T47D (cell line): ENCODE measurements around the gene EIPR1.

Source experiments
- DNase-seq, 2 experiments: peaks; one replicate each; pipeline versions ENCODE4 v3.0.0 to v3.0.0-alpha.2; 2011 to 2012; ENCODE audit warnings: low read depth in 1 of 2, low spot score in 1 of 2
- JUND ChIP-seq: IDR thresholded peaks from 2 replicates; pipeline ENCODE4 v1.6.1; 2012; ENCODE audit warnings: low read depth
- in situ Hi-C: cut with HindIII; loops from 2 replicates; pipeline ENCODE4 v1.10.0; 2016; ENCODE audit warnings: low sequenced_read_pairs, low pct_unique_long_range_greater_than_20kb

The EIPR1 gene

DNA sequence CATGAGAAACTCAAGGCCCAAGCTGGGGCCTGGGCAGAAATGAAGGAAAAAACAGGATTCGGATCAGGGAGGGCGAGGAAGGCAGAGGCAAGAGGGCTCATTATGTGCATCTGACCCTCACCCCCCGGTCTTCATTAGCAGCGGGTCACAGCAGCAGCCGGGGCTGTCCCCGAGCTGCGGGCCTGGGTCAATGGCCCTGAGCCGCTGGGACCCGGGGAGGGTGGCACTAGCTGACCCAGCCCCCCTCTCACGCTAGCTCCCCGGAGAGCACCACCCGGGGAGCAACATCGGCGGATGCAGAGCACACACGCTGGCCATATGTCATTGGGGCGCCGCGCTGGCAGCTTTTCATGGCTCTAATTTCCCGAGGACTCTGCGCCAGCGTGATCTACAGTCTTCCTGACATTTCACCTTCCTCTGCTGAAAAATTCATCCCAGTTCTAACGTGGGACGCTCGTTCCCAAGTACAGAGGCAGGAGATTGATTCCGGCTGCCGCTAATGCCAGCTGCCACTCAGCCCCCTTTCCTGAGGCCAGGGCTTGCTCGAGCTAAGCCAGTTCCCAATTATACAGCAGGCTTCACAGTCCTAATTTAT lies 63.7 kb downstream of the EIPR1 start:
- DNase-seq = no peak
- TF ChIP-seq JUND = no peak
- in situ Hi-C loops = no loop called here

DNA sequence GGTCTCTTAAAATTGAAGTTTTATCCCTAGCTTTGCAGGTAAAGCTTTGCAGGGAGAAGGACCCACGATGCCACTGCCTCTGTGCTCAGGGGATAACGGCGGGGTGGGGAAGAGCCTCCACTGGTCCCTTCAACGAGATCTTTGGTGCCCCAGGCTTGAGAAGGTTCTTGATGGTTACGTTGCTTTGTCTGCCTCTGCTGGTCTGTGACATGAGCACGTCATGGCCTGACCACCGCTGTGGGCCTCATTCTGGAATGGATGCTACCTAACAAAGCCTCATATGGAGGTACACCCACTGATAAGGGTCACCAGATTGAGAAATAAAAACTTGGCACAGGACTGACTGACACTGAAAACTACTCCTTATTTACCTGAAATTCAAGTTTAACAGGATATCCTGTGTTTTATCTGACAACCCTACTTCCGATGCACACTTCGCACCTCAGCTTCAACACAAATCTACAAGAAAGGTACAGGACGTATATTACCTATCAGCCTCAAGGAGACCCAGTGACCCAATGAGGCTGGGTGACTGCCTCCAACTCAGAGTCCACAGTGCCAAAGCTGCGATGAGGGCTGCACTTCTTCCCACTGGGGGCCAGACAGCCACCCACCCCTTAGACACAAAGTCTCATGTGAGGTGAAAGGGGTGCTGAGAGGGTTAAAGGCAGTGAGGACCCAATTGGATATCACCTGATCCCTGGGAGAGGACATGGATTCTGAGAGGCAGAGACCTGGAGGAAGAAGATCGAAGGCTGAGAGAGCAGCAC lies 64.9 kb downstream of the EIPR1 start:
- no peak for TF ChIP-seq JUND
- in situ Hi-C loops = no loop called here
- DNase-seq = no peak

DNA sequence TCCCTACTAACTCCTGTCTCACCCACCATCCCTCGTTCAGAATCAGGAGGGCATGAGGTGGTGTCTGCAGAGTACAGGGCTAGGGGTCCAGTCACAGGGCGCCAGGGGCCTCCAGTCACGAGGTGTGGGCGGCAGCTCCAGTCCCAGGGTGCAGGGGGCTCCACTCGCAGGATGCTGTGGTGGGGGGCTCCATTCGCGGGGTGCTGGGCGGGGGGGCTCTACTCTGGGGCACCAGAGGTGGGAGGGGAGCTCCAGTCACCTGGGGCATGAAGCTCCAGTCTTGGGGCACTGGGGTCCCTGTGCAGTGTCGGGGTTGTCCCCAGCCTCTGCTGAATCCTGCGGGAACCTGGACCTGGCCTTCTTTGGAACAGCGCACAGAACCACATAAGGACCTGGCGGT lies 66.0 kb downstream of the EIPR1 start:
- in situ Hi-C loops = no loop called here

DNA sequence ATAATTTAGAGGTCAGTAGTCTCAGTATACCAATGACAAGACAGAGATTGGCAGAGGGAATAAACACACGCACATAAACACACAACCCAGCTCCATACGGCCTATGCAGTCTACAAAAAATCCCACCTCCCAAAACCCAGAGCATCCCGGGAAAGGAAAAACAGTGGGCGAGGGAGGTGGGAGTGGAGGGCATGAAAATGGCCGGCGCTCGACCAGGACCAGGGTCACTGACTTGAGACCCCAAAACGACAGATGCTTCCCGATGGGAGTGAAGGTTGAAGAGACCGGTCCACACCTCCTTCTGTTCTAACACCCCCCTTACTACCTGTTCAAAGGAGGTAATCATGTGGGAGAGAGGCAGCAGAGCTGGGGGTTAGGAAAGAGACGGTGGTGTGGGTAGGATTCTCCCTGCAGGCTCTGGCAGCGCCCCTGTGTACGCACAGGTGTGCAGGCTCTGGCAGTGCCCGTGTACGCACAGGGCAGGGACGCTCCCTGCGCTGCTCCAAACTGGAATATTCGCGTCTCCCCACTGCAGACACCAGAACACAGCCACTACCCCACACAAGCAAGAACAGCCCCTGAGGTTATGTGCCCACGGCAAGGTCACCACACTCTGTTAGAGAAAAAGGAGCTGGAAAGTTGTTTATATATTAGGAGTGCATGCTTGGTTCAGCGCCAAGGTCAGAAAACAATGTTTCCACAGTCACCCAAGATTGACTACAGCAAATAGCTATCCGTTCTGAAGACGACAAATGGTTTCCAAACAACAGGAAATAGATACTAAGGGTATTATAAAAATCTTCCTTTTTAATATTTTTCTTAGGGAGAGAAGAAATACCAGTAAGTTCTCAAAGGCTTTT lies 67.9 kb downstream of the EIPR1 start:
- no peak for TF ChIP-seq JUND
- in situ Hi-C loops = no loop called here
- peak in 1 of 2 experiments; percentile 23 for DNase-seq

More for the DNA sequence above, 66.0 kb downstream of the EIPR1 start:
- no peak for DNase-seq
- no peak for TF ChIP-seq JUND

DNA sequence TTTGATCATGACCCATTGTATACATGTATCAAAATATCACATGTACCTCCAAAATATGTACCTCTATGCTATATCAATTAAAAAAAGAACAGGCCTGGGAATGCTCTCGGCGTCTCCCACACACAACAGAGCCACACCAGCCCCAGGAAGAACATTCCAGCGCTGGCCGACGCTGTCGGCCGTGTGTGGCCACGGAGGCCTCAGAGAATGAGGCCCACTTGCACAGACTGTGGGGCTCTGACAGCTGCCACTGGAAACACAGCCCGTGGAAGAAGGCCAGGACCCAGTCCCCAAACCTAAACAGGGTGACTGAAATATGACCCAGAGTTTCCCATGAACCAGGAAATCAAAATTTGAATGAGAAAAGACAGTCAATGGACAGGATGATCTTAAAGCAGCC lies 69.7 kb downstream of the EIPR1 start:
- DNase-seq = no peak
- no peak for TF ChIP-seq JUND
- in situ Hi-C loops = no loop called here

DNA sequence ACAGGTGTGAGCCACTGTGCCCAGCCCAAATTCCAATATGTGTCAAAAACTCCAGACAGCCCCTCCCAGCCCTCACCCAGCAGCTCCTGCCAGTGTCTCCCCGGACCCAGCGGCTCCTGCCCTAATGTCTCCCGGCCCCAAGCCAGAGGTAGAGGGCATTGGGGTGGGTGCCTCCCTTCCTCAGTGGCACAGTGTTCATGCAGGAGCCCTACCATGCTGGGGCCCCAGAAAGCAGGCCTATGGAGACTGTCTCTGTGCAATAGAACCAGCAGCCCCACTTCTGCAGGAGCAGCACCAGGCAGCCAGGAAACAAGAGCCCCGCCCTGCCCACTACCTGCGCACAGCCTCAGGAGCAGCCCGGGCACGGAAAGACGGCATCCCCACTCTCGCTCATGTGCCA lies 70.4 kb downstream of the EIPR1 start:
- TF ChIP-seq JUND = no peak
- in situ Hi-C loops = no loop called here

DNA sequence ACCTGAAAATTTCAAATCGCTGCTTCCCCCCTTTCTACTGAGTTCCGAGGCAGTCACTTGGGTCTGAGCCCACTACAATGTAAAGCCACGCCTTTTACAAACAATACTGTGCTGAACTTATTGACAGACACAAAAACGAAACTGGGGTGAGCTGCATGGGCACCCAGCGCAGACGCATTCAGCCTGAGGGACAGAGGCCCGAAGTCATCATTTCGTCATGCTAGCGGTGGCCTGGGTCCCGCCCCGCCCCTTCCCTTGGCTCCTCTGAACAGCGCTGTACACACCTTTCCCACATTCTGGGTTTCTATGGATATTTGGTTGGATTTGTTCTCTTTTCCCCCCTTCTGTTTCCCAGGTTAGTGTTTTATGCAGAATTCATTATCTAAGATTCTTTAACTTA lies 71.7 kb downstream of the EIPR1 start:
- TF ChIP-seq JUND = no peak
- in situ Hi-C loops = no loop called here
- no peak for DNase-seq

More for the DNA sequence above, 70.4 kb downstream of the EIPR1 start:
- no peak for DNase-seq

DNA sequence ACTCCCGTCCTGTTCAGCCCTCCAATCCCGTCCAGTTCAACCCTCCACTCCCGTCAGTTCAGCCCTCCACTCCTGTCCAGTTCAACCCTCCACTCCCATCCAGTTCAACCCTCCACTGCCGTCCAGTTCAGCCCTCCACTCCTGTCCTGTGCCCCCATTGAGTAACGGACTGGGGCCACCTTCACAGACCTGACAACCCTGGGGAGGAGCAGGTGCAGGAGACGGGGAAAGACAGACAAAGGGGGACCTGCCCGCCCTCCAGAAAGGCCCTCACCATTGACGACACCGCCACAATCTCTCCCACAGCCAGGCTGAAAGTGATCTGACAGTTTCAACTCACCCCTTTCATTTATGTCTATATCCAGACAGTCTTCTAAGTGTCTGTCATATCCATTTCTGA lies 72.2 kb downstream of the EIPR1 start:
- no peak for DNase-seq
- in situ Hi-C loops = no loop called here
- no peak for TF ChIP-seq JUND

DNA sequence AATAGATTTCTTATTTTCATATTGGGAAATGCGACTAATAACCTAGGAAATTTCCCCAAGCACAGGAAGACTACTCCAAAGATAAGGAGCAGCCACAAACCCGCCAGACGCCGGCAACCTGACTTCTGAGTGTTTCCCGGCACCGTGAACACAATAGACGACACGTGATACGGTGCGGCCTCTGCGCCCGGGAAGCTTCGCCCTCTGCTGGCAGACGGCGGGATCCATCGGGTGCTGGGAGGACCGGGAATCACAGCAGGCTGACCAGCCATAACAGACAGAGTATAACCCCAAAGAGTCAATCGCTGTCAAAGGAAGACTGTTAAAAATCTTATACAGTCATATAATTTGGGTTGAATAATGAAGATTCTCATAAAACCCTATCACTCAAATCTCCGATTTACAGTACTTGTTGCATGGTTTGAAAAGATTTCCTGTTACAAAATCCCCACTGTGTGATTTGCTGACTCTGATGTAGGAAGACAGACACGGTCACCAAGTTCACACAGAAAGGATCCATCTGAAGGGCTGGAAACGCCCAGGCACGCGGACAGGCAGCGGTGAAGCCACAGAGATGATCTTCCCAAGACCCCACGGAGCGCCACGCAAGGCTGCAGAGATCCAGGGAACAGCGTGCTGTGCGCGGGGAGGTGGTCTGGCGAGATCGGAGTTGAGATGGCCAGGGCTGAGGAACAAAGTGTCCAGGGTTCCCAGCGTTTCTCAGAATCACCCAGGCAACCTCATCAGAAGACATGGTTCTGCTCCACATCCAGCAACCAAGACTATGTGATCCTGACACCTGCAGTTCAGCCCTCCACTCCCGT lies 73.8 kb downstream of the EIPR1 start:
- in situ Hi-C loops = no loop called here
- peak; percentile 77 to 88 for DNase-seq
- TF ChIP-seq JUND = no peak

DNA sequence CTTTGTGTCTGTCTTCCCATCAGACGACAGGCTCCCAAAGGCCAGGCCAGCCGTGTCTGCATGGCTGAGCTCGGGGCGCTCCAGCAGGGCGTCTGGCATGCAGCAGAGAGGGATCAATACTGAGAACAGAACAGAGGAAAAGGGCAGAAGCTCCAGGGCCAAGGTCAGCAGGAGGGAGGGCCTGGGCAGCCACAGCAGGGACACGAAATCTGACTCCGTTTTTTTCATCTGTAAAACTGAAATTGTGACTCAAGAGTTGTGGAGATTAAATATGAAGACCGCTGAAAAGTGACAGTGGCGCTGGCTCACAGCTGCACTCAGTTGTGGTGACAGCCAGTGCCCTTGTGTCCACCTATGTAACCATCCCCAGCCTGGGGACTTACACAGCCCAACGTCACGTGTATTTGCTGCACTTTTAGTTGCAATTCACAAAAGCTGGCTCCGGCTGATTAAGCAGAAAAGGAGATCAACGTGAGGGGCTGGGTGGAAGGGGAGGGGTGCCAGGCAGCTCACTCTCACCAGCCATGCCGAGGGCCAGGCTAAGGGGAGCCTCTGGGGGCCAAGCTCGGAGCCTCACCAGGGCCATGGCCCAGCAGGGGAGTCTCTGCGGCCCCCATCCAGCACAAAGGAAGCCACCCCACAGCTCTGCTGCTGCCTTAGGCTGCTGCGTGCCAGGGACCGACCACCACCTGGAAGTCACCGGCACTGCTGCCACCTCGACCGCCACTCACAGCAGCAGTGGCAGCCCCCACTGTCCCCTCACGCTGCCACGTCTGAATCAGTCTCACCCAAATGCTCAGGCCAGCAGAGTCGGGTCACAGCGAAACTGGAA lies 74.7 kb downstream of the EIPR1 start:
- in situ Hi-C loops = no loop called here
- no peak for DNase-seq
- no peak for TF ChIP-seq JUND

DNA sequence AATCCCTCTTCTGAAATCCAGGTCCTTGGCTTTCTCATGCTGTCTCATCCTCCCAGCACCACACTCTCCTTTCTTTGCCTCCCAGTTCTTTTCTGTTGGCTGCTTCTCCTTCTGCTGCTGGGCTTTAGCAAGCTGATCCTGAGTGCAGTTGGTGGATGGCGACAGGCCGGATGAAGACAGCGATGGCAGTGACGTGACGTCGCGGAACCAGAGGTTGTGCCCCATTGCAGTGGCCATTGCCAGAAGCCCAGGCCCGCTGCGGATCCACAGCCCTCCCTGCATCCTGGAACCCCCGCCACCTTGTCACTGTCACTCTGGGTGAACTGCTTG lies 75.2 kb downstream of the EIPR1 start:
- in situ Hi-C loops = no loop called here
- no peak for TF ChIP-seq JUND
- DNase-seq = no peak
